ENCODE measurements around the gene GPHN. TPM values are rescaled to one million over a fixed set of nuclear protein-coding genes. Genes with fewer than 3 reads are reported as not detected.

GPHN gene
- total RNA-seq, 1 donor from 2014 or later = 17.4 TPM

DNA sequence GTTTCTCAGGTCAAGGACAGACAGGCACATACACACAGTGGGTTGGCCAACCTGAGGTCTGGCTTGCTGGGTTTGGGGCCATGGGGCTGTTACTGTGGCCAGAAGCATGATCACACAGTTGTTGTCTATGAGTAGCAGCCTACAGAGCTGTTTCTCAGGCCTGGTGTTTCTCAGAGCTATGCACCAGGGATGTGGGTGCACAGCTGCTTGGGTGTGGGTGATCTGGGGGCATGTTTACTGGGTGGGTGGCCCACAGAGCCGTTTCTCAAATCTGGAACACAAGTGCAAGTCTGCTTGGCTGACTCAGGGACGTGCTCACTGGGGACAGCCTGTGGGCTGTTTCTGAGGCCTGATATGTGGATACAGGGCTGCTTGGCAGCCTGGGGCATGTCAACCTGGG lies 710.2 kb downstream of the GPHN start:
- intact Hi-C loops (cut with micrococcal nuclease) = no loop called here

DNA sequence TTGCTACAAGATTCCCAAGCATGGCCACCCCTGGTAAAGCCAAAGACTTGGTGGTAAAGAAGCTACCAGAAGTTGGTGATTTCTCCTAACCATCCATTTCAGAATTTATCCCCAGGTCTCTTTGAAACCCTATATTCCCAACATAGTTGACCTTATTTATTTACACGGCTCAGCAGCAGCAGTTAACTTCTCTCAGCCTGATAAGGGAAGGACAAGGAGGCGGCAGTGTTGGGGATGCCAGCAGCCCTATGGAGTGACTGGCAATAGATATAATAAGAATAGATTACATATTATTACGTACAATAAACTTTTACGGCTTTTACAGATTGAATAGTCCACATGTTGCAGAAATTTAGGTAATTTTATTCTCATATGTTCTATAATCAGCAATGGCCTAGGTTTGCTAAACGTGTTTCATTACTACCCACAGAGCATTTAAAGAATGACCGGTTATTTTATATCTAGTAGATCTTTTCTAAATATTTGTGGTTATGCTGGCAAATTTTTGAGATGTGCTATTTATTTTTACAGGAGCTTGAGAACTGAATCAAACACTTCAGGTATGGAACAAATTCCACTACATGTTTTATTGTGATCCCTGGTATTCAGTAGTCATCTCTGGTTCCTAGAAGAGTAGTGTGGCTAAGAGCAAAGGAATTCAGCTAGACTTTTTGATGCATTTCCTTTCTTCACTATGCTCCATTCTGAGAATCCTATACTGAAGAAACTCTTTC lies 713.5 kb downstream of the GPHN start:
- intact Hi-C loops (cut with micrococcal nuclease) = no loop called here

DNA sequence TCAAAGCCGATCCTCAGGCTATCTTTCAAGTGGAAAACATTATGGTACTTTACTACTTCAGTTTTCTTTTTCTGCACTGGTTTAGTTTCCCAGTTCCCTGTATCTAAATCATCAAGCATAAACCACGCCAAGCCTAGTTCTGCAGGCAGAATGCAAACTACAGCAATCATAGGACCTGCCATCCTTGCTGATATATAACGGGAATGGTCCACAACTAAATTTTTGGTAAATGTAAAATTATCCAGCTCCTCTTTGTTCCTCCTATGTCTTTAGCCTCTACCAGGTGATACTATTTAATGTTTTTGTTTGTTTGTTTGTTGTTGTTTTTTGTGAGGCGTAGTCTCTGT lies 714.0 kb downstream of the GPHN start:
- intact Hi-C loops (cut with micrococcal nuclease) = no loop called here

DNA sequence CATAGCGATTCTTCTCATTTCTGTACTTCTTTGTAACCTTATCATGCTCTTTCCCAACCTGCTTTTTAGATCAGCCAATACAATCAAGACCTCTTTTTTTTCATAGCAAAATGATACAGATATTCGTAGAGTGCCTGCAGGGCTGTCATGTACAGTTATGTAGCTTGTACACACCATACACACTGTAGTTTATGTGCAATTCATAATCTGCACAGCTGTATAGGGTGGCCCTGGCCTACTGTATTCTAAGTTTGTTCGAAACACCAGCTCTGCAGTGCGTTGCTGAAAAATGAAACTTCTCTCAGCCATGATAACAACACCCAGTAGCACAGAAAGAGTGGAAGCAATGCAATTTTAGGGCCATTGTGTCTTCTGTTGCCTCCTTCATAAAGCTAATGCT lies 717.6 kb downstream of the GPHN start:
- intact Hi-C loops (cut with micrococcal nuclease) = no loop called here

DNA sequence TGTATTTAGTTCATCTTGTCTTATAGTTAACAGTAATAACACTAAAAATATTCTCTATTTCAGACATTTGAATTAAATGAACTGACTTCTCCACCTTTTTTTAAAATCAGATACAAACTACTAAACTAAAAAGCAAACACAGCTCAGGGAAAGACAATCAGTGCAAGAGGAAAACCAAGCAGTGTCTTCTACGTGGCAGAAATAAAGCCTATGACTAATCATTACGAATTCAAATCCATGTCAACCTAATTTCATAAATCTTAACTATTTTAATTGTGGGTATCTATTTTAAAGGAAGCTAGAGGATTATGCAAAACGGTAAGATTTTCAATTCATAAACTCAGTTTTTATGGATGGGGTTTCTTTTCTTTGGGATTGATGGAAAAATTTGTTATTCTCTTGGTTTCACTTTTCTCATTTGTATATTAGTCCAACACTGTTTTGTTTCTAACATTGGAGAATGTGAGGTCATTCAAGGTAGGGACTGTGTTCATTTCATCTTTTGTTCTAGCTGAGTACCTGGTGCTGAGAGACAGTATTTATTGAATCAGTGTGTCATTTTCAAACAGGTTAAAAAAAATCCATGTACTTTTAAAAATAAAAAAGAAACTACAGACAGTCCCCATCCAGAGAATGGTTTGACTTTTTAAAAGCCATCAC lies 720.5 kb downstream of the GPHN start:
- intact Hi-C loops (cut with micrococcal nuclease) = no loop called here

Other genes starting within 250 kb of the GPHN start
- not detected in 2 replicates for gene CCDC196, start 21.8 kb upstream of the GPHN start, total RNA-seq